Measurements from ENCODE around the gene BAZ1B. TPM values are rescaled to one million over a fixed set of nuclear protein-coding genes. Genes with fewer than 3 reads are reported as not detected.

Gene BAZ1B
- total RNA-seq, 1 donor from 2014 or later, result 134 TPM

DNA sequence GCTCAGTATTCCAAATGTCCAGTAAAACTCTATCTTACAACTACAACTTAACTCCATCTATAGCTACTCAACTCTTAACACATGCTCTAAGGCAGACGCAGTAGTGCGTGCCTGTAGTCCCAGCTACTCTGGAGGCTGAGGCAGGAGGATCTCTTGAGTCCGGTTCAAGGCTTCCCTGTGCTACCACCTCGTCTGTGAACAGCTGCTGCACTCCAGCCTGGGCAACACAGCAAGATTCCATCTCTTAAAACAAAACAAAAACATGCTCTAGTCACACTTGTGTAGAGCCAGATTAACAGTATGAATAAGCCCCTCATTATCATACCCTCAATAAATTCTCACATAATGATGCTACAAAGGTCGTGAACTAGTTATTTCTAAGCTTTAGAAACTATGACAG lies 3.6 kb downstream of the BAZ1B start:
- Mint-ChIP-seq H3K27ac (ENCODE audit: unreplicated experiment) (peak overlapping the region; percentile 37), H3K36me3 (ENCODE audit: low read depth) (peaks cover 21% of the 10 kb centered on the region), H3K4me3 (peak overlapping the region; percentile 92)

DNA sequence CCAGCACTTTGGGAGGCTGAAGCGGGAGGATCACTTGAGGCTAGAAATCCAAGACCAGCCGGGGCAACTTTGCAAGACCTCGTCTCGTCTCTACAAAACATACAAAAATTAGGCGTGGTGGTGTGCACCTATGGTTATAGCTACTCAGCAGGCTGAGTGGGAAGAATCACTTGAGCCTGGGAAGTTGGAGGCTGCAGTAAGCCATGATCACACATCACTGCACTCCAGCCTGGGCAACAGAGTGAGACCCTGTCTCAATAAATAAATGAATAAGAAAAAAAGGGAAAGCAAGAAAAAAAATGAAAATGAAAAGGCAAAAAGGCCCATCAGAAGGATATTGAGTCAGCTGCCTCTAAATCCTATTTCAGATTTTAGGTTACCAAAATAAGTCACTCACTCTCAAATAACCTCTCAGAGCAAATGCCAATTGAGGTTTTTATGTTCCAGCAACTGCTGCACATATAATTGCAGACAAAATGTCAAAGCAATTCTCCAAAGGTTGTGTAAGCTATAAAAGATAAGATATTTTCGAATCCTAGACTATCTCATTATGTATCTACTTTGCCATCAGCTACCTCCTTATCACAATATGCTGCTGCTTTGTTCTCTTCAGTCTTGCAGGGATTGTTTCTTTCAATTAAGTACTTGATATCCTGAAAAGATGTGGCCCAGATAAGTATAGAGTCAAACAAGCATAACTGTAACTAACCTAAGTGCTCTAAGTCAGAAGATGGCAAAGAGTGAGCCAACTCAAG lies 4.7 kb downstream of the BAZ1B start:
- Mint-ChIP-seq H3K27me3 (ENCODE audit: low read depth) (no peaks in the 10 kb centered on the region), H3K4me3 (peak overlapping the region; percentile 34), H3K27ac (ENCODE audit: unreplicated experiment) (no peak overlapping the region), H3K9me3 (no peaks in the 10 kb centered on the region), H3K36me3 (ENCODE audit: low read depth) (peaks cover 21% of the 10 kb centered on the region), H3K4me1 (peaks cover 41% of the 10 kb centered on the region)
- DNase-seq (ENCODE audit: low read depth, low spot score), result no peak
- TF ChIP-seq, protein P1, sequence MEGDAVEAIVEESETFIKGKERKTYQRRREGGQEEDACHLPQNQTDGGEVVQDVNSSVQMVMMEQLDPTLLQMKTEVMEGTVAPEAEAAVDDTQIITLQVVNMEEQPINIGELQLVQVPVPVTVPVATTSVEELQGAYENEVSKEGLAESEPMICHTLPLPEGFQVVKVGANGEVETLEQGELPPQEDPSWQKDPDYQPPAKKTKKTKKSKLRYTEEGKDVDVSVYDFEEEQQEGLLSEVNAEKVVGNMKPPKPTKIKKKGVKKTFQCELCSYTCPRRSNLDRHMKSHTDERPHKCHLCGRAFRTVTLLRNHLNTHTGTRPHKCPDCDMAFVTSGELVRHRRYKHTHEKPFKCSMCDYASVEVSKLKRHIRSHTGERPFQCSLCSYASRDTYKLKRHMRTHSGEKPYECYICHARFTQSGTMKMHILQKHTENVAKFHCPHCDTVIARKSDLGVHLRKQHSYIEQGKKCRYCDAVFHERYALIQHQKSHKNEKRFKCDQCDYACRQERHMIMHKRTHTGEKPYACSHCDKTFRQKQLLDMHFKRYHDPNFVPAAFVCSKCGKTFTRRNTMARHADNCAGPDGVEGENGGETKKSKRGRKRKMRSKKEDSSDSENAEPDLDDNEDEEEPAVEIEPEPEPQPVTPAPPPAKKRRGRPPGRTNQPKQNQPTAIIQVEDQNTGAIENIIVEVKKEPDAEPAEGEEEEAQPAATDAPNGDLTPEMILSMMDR (conservative IDR thresholded peaks at IDR 0.05), result no peak

More for the DNA sequence above, 3.6 kb downstream of the BAZ1B start:
- no peaks in the 10 kb centered on the region for H3K27me3 Mint-ChIP-seq (ENCODE audit: low read depth)
- no peak for DNase-seq (ENCODE audit: low read depth, low spot score)
- peaks cover 47% of the 10 kb centered on the region for H3K4me1 Mint-ChIP-seq
- TF ChIP-seq, protein P1 (conservative IDR thresholded peaks at IDR 0.05), result no peak
- no peaks in the 10 kb centered on the region for H3K9me3 Mint-ChIP-seq

DNA sequence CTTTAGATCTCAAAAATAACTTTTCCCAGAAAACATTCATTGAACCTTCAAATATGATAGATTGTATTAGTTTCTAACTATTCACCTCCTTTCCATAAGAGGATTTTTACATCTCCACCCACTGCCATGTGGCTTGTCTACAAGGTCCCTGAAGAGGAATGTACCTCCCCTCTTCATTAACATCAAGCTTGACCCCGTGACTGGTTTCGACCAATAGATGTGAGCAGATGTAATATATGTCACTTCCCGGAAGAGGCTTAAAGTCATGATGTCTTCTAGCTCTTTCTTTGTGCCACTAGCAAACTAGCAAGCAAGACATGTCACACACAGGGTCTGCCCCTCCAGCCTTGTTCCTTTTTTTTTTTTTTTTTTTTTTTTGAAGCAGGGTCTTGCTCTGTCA lies 6.9 kb downstream of the BAZ1B start:
- H3K27me3 Mint-ChIP-seq (ENCODE audit: low read depth), result no peaks in the 10 kb centered on the region
- DNase-seq (ENCODE audit: low read depth, low spot score), result no peak
- H3K36me3 Mint-ChIP-seq (ENCODE audit: low read depth), result peaks cover 25% of the 10 kb centered on the region
- peak overlapping the region; percentile 35 for H3K4me3 Mint-ChIP-seq
- peaks cover 27% of the 10 kb centered on the region for H3K4me1 Mint-ChIP-seq
- TF ChIP-seq, protein P1 (conservative IDR thresholded peaks at IDR 0.05), result no peak
- H3K27ac Mint-ChIP-seq (ENCODE audit: unreplicated experiment), result no peak overlapping the region
- H3K9me3 Mint-ChIP-seq, result no peaks in the 10 kb centered on the region

DNA sequence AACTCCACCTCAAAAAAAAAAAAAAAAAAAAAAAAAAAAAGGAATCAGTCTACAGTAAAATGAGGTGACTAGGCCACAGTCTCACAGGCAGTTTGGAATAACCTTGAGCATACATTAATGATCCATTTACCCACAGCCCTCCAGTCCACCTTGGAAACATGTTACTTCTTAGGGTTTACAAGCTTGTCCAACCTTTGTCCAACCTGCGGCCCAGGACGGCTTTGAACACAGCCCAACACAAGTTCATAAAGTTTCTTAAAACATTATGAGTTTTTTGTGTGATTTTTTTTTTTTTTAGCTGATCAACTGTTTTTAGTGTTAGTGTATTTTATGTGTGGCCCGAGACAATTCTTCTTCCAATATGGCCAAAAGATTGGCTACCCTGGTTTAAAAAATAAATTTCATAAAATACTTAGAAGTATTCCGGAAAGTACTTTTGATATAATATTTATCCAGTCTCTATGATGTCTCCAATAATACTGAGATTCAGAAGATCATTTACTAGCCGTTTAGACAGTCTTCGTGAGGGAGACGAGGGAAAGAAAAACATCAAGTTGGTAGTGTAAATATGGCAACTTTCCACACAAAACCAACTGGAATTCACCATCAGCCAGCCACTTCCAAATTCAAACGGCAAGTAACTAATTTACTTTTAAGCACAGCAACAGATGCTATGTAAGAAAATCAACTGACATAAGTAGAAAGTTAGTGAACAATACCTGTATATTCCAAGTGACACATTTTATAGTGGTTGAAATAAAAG lies 9.9 kb downstream of the BAZ1B start:
- TF ChIP-seq, protein P1 (conservative IDR thresholded peaks at IDR 0.05), result no peak
- no peak for DNase-seq (ENCODE audit: low read depth, low spot score)
- peaks cover 20% of the 10 kb centered on the region for H3K36me3 Mint-ChIP-seq (ENCODE audit: low read depth)
- H3K4me3 Mint-ChIP-seq, result no peak overlapping the region
- H3K27ac Mint-ChIP-seq (ENCODE audit: unreplicated experiment), result no peak overlapping the region
- no peaks in the 10 kb centered on the region for H3K9me3 Mint-ChIP-seq
- H3K27me3 Mint-ChIP-seq (ENCODE audit: low read depth), result no peaks in the 10 kb centered on the region
- peaks cover 3% of the 10 kb centered on the region for H3K4me1 Mint-ChIP-seq

DNA sequence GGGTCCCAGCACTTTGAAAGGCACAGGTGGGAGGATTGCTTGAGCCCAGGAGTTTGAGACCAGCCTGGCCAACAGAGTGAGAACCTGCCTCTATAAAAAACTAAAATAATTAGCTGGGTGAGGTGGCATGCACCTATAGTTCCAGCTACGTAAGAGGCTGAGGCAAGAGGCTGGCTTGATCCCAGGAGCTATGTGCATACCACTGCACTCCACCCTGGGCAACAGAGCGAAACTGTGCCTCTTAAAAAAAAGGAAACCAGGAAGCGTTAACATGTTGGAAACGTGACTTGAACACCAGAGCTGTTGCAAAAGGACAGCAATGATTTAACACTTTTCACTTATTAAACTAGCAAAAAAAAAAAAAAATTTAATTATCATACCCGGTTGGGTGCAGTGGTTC lies 12.6 kb downstream of the BAZ1B start:
- H3K9me3 Mint-ChIP-seq, result no peaks in the 10 kb centered on the region
- no peak overlapping the region for H3K4me3 Mint-ChIP-seq
- TF ChIP-seq, protein P1 (conservative IDR thresholded peaks at IDR 0.05), result no peak
- H3K36me3 Mint-ChIP-seq (ENCODE audit: low read depth), result peaks cover 26% of the 10 kb centered on the region
- H3K27me3 Mint-ChIP-seq (ENCODE audit: low read depth), result no peaks in the 10 kb centered on the region
- H3K4me1 Mint-ChIP-seq, result peaks cover 5% of the 10 kb centered on the region
- DNase-seq (ENCODE audit: low read depth, low spot score), result no peak
- H3K27ac Mint-ChIP-seq (ENCODE audit: unreplicated experiment), result no peak overlapping the region
